Stimulated activated CD4-positive, alpha-beta T cell treated with anti-CD3 and anti-CD28 coated beads, Interleukin-4, amount 100 ng/mL, for 4 hours (primary cell): ENCODE measurements around the gene HOMER2.
A peak's percentile ranks its signal among the peaks of the same experiment; 100 is the strongest.
"Not testable (repeated sequence)": the region's sequence is repeated elsewhere in the genome, so short reads cannot be mapped to it uniquely, and the experiment has no call there.

Experiments
- DNase-seq, 2 experiments: peaks; one replicate each; pipeline ENCODE4 v3.0.0-alpha.2; 2020

HOMER2 gene

GRCh38 chr15:82952158-82953081 lies at the start of gene HOMER2:
Gene HOMER2 (minus strand): TSS chr15:82952720. CDS start chr15:82952535, 185 bp downstream.
- DNase-seq, result peak in 1 of 2 experiments; percentile 15

DNA sequence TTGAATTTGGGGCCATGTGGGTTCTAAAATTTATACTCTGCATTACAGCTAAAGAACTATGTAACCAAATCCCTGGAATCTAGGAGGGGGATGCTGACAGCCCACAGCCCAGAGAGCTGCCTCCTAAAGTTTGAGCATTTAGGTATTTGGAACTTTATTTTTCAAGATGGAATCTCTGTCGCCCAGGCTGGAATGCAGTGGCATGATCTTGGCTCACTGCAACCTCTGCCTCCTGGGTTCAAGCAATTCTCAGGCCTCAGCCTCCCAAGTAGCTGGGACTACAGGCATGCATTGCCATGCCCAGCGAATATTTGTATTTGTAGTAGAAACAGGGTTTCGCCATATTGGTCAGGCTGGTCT lies 48.1 kb upstream of the HOMER2 start:
- not testable (repeated sequence) for DNase-seq

- DNase-seq, result peak in 1 of 2 experiments; percentile 9
These were observed 47.6 kb upstream of the HOMER2 start for GRCh38 chr15:82999905-83000671.

GRCh38 chr15:82999426-82999825 lies 46.9 kb upstream of the HOMER2 start:
- DNase-seq, result no peak

GRCh38 chr15:82995938-82996337 lies 43.4 kb upstream of the HOMER2 start:
- no peak for DNase-seq

GRCh38 chr15:82995076-82995475 lies 42.6 kb upstream of the HOMER2 start:
- DNase-seq, result no peak

DNA sequence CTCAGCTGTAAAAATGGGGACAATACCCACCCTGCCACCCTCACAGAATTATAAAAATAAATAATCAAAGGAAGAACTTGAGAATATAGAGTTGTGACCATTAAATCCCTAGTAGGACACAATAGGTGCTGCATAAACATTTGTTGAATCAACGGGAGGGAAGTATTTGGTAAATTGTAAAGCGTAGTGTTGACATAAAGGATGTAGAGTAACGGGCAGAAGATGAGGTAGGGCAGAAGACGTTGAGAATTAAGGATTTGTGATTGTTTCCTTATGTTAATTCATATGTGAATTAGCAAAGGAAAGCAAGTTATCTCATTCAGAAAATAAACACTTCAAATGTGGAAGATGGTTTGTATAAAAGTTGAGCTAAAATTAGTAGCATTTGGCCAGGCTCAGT lies 40.6 kb upstream of the HOMER2 start:
- DNase-seq, result no peak

GRCh38 chr15:82992436-82992998 lies 40.0 kb upstream of the HOMER2 start:
- DNase-seq, result no peak

GRCh38 chr15:82986442-82986780 lies 33.9 kb upstream of the HOMER2 start:
- no peak for DNase-seq

- DNase-seq, result peak; percentile 81 to 93
These were observed 33.3 kb upstream of the HOMER2 start, which contains the start of gene RAMAC for GRCh38 chr15:82985688-82986441. Gene RAMAC (plus strand): TSS chr15:82986210. CDS start chr15:82989019, 2,809 bp downstream.

DNA sequence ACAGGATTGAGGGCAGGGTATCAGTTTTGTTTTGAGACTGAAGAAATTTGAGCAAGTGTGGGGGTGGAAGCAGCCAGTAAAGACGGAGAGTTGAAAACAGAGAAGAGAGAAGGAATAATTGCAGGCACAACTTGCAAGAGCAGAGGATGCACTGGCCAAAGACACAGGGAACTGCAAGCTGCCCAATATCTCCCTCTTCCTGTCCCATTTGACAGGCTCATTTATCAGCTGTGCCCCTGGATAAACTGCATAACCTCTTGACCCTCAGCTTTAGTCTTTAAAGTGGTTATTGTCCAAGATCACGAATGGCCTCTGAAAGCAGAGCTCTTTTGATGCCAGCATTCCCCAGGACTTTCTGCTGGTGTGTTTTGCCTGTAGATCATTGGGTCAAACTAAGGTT lies 28.5 kb upstream of the HOMER2 start:
- DNase-seq, result no peak

- no peak for DNase-seq
These were observed 27.2 kb upstream of the HOMER2 start for GRCh38 chr15:82979726-82980125.

GRCh38 chr15:82978438-82978837 lies 25.9 kb upstream of the HOMER2 start:
- no peak for DNase-seq

GRCh38 chr15:82977076-82977475 lies 24.6 kb upstream of the HOMER2 start:
- DNase-seq, result no peak

- no peak for DNase-seq
These were observed 20.5 kb upstream of the HOMER2 start for GRCh38 chr15:82972990-82973389.

GRCh38 chr15:82971218-82971984 lies 18.9 kb upstream of the HOMER2 start:
- no peak for DNase-seq

- DNase-seq, result no peak
These were observed 18.2 kb upstream of the HOMER2 start for GRCh38 chr15:82970696-82971095.

- DNase-seq, result no peak
These were observed 17.7 kb upstream of the HOMER2 start for GRCh38 chr15:82970078-82970686.

DNA sequence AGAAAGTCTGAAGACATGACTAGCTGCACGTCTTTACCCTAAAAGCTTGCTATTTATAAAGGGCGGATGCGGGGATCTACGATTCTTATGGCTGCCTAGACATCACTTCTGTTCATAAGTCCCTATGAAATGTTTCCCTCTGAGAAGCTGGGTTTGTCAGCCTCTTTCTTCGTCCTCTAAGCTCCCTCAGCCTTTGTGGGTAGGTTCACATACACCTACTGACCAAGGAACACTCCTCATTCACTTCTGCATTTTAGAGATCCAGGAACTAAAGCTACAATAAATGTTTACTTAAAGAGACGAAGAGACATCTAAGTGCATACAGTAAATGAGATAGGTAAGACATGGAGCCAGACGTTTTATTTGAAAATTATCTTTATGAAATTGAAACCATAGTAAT lies 16.8 kb upstream of the HOMER2 start:
- no peak for DNase-seq

- DNase-seq, result no peak
These were observed 15.5 kb upstream of the HOMER2 start for GRCh38 chr15:82968066-82968465.

DNA sequence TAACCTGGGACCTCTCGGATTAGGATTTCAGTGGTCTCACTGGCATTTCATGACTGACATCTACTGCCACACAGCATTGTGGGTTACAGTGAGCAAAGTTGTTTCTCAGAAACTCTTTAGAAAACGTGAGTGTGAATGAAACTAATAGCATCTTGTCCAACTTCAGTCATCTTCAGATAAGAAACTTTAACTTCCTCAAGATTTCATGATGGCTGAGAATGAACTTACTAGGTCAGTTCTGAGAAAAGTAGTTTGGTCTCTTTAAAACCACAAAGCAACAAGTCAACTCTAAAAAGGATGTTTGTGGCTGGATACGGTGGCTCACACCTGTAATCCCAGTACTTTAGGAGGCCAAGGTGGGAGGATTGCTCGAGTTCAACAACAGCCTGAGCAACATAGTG lies 14.2 kb upstream of the HOMER2 start:
- no peak for DNase-seq

DNA sequence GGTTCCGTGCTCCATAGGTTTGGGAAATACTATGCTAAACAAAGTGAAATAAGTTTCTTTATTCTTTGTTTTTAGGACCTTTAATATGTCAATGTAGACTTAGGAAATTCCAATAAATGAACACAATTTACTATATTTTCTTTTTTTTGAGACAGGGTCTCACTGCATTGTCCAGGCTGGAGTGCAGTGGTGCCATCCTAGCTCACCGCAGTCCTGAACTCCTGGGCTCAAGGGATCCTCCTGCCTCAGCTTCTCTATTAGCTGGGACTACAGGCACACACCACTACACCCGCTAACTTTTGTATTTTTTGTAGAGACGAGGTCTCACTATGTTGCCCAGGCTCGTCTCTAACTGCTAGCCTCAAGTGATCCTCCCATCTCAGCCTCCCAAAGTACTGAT lies 12.4 kb upstream of the HOMER2 start:
- DNase-seq, result no peak
